Fibroblast of pulmonary artery (primary cell): Measurements from ENCODE around the gene RIPK3.
"Not testable (repeated sequence)": the region's sequence is repeated elsewhere in the genome, so short reads cannot be mapped to it uniquely, and the experiment has no call there.

Experiments used
- DNase-seq: peaks from one replicate; pipeline ENCODE4 v3.0.0-alpha.2; 2010; ENCODE audit warnings: low read depth
- H3K4me3 ChIP-seq: replicated peaks from 2 replicates; pipeline ENCODE4 v1.5.1; 2011; ENCODE audit warnings: low read depth, mild to moderate bottlenecking, control low read depth, low read length, moderate library complexity
- TF ChIP-seq, protein P1 (sequence below): IDR thresholded peaks from 2 replicates; pipeline ENCODE4 v1.5.1; 2011; ENCODE audit warnings: mild to moderate bottlenecking, control low read depth, low read length, inconsistent platforms; ENCODE audit errors: missing control alignments

RIPK3 gene

DNA sequence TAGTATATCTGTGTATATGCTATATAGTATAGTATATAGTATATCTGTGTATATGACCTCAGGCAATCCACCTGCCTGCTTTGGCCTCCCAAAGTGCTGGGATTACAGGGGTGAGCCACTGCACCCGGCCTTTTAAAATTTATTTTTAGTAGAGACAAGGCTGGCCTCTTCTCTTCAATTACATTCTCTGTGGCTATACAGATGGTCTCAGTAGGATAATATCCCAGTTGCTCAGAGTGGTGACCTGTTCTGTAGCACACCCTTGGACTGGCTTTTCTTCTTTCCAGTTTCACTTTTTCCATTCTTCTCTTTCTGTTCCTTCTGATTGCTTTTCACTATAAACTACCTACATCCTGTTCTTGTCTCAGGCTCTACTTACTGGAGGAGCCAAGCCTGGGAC, 25.1 kb upstream of the RIPK3 start:
- H3K4me3 ChIP-seq, result no peak overlapping the region
- DNase-seq, result no peak
- TF ChIP-seq, protein P1, sequence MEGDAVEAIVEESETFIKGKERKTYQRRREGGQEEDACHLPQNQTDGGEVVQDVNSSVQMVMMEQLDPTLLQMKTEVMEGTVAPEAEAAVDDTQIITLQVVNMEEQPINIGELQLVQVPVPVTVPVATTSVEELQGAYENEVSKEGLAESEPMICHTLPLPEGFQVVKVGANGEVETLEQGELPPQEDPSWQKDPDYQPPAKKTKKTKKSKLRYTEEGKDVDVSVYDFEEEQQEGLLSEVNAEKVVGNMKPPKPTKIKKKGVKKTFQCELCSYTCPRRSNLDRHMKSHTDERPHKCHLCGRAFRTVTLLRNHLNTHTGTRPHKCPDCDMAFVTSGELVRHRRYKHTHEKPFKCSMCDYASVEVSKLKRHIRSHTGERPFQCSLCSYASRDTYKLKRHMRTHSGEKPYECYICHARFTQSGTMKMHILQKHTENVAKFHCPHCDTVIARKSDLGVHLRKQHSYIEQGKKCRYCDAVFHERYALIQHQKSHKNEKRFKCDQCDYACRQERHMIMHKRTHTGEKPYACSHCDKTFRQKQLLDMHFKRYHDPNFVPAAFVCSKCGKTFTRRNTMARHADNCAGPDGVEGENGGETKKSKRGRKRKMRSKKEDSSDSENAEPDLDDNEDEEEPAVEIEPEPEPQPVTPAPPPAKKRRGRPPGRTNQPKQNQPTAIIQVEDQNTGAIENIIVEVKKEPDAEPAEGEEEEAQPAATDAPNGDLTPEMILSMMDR, result no peak

DNA sequence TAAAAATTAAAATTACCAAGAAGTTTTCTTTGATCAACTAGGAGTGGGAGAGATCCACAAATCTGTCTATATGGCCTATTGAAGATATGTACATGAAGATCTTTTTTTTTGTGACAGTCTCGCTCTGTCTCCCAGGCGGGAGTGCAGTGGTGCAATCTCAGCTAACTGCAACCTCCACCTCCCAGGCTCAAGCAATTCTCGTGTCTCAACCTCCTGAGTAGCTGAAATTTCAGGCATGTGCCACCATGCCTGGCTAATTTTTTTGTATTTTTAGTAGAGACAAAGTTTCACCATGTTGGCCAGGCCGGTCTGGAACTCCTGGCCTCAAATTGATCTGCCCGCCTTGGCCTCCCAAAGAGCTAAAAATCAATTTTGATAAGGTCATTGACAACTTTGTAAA, 23.6 kb upstream of the RIPK3 start:
- DNase-seq, result no peak
- no peak overlapping the region for H3K4me3 ChIP-seq
- TF ChIP-seq, protein P1, result no peak

DNA sequence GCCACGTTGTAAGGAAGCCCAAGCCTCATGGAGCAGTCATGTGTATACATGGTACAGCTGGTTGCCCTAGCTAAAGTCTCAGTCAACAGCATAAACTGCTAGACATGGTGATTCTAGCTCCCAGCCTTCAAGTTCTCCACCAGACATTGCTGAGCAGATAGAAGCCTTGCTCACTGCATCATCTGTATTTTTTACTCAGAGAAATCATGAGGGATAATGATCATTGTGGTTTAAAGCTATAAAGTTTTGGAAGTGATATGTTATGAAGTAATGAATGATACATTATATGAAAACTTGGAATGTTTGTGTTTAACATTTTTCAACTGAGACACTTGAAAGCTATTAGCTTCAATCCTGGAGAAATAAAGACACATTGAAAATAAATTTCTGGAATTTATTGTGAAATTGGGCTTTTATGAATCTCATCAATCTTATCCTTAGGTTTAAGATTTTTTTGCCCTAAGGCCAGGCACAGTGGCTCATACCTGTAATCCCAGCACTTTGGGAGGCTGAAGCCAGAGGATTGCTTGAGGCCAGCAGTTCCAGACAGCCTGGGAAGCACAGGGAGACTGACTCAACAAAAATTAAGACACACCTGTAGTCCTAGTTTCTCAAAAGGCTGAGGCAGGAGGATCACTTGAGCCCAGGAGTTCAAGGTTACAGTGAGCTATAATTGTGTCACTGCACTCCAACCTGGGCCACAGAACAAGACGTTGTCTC, 22.6 kb upstream of the RIPK3 start:
- TF ChIP-seq, protein P1, result no peak
- no peak overlapping the region for H3K4me3 ChIP-seq
- DNase-seq, result no peak

DNA sequence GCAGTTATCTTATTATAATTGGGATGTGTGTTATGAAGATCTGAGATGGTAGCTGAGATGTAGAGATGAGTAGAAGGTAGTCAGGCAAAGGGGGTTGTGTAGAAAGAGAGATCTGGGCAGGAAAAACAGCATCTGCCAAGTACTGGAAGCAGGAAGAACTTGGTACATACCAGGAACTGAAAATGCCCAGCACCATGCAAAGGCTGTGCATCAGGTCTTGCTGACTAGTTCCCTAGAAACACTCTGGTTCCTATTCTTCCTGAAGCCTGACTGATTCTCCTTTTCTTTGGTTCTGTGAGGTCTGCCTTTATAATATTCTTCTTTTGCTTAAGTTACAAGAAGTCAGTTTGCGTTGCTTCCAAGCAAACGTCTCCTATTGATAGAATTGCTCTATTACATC, 21.5 kb upstream of the RIPK3 start:
- no peak overlapping the region for H3K4me3 ChIP-seq
- TF ChIP-seq, protein P1, result no peak
- no peak for DNase-seq

DNA sequence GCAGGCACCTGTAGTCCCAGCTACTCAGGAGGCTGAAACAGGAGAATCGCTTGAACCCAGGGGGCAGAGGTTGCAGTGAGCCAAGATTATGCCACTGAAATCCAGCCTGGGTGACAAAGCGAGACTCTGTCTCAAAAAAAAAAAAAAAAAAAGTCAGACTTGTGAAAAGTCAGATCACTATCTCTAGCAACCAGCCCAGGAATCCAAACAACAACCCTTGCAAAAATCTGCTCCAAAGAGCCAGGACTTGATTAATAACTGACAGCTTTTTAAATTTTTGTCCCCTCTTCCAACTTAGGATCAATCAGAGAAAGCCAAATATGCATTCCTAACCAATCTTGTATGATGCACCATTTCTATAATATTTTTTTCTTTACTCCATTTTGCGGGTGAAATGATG, 20.5 kb upstream of the RIPK3 start:
- no peak for DNase-seq
- TF ChIP-seq, protein P1, result no peak
- H3K4me3 ChIP-seq, result no peak overlapping the region

DNA sequence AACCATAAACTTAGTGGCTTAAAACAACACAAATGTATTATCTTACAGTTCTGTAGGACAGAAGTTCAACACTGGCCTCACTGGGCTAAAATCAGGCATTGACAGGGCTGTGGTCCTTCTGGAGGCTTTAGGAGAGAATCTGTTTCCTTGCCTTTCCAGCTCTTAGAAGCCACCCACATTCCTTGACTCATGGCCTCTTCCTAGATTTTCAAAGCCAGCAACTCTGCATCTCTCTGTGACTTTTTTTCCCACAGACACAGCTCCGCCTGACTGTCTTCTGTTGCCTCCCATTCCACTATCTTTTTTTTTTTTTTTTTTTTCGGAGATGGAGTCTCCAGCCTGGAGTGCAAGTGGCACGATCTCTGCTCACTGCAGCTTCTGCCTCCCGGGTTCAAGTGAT, 16.4 kb upstream of the RIPK3 start:
- no peak for DNase-seq
- no peak overlapping the region for H3K4me3 ChIP-seq
- TF ChIP-seq, protein P1, result no peak

DNA sequence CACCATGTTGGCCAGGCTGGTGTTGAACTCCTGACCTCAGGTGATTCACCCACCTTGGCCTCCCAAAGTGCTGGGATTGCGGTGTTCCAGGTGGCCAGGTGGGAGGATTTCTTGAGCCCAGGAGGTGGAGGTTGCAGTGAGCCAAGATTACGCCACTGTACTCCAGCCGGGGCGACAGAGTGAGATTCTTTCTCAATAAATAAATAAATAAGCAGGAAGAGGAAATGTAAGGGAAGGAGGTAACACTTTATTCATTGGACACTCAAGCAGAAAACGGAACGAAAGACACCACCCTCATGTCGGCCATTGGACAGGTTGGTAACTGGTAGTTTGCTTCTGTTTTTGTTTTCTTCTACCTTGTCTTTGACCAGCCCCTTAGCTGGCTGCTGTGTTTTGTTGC, 15.2 kb upstream of the RIPK3 start:
- no peak for DNase-seq
- TF ChIP-seq, protein P1, result no peak
- H3K4me3 ChIP-seq, result no peak overlapping the region

DNA sequence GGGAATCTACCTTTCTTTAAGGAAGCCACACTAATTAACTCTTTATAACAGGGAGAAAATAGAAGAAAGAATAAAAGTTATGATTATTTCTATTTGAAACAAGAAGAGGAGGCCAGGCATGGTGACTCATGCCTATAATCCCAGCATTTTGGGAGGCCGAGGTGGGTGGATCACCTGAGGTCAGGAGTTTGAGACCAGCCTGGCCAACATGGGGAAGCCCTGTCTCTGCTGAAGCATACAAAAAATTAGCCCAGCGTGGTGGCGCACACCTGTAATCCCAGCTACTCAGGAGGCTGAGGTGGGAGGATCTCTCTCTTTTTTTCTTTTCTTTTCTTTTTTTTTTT, 14.7 kb upstream of the RIPK3 start:
- not testable (repeated sequence) for DNase-seq, H3K4me3 ChIP-seq
